Panc1 (cell line): Measurements from ENCODE around the gene ATP2B2. TPM values are rescaled to one million over a fixed set of nuclear protein-coding genes. Genes with fewer than 3 reads are reported as not detected.

Source experiments
- ATAC-seq: fragments of 200-7000 bp; cut with Tn5 transposase; 2 replicates; pipeline ENCODE4 v1.9.1; 2020; ENCODE audit warnings: mild to moderate bottlenecking, moderate library complexity
- BruUV-seq: library from RNA; stranded (reverse); fragments of 400-500 nt; replicated peaks from 2 replicates; lab custom pipeline; 2021; lab: Mats Ljungman, UMichigan
- CTCF ChIA-PET: fragments of 300-600 bp; sonication (Branson Sonifier 250); formaldehyde crosslinking; loops from one replicate; lab custom pipeline; 2022; ENCODE audit warnings: antibody characterized with exemption; lab: Charles Lee
- POLR2A ChIA-PET: fragments of 300-600 bp; sonication (Branson Sonifier 250); formaldehyde crosslinking; loops from one replicate; lab custom pipeline; 2022; ENCODE audit warnings: antibody characterized with exemption; lab: Charles Lee
- DNase-seq: peaks from one replicate; pipeline ENCODE4 v3.0.0-alpha.2; 2010; ENCODE audit warnings: low read depth, low spot score
- H3K27ac ChIP-seq: 2 replicates; pipeline ENCODE4 v1.5.1; 2011; ENCODE audit warnings: mild to moderate bottlenecking, low read length, inconsistent platforms
- H3K27me3 ChIP-seq: fragments of 200-500 bp; sonication (Bioruptor generic); 2 replicates; pipeline ENCODE4 v1.6.0; 2014; ENCODE audit warnings: low read length, inconsistent platforms; ENCODE audit not compliant: control insufficient read depth, insufficient read depth
- H3K36me3 ChIP-seq: fragments of 200-500 bp; sonication (Bioruptor generic); 2 replicates; pipeline ENCODE4 v1.5.1; 2014; ENCODE audit warnings: inconsistent platforms, mild to moderate bottlenecking, low read length, moderate library complexity; ENCODE audit not compliant: control insufficient read depth, insufficient read depth
- H3K4me1 ChIP-seq: 2 replicates; pipeline ENCODE4 v1.5.1; 2011; ENCODE audit warnings: inconsistent platforms, mild to moderate bottlenecking, low read length, moderate library complexity; ENCODE audit not compliant: control insufficient read depth, insufficient read depth
- H3K4me3 ChIP-seq, 2 experiments: 2 replicates each; pipeline ENCODE4 v1.5.1; 2011 to 2012; ENCODE audit warnings: low read depth in 2 of 2, low read length in 2 of 2, mild to moderate bottlenecking in 2 of 2, inconsistent platforms in 1 of 2, moderate library complexity in 1 of 2
- H3K9me3 ChIP-seq: fragments of 200-500 bp; sonication (Bioruptor generic); 2 replicates; pipeline ENCODE4 v1.5.1; 2014; ENCODE audit warnings: low read depth, mild to moderate bottlenecking, inconsistent platforms, low read length, moderate library complexity; ENCODE audit not compliant: control insufficient read depth, insufficient read depth
- CTCF ChIP-seq: fragments of 450-650 bp; IDR thresholded peaks from 2 replicates; pipeline ENCODE4 v1.5.1; 2017; ENCODE audit warnings: mild to moderate bottlenecking
- POLR2AphosphoS5 ChIP-seq: IDR thresholded peaks from 2 replicates; pipeline ENCODE4 v1.6.1; 2012; ENCODE audit warnings: mild to moderate bottlenecking, low read depth, low read length, moderate library complexity
- REST ChIP-seq, 2 experiments: IDR thresholded peaks; 2 replicates each; pipeline ENCODE4 v1.6.1; 2011 to 2012; ENCODE audit warnings: low read depth in 2 of 2, control low read depth in 1 of 2, low read length in 1 of 2, mild to moderate bottlenecking in 1 of 2, moderate library complexity in 1 of 2; ENCODE audit not compliant: insufficient read depth in 1 of 2
- SIN3A ChIP-seq: IDR thresholded peaks from 2 replicates; pipeline ENCODE4 v1.6.1; 2012; ENCODE audit warnings: low read depth, mild to moderate bottlenecking, low read length, moderate library complexity, borderline replicate concordance; ENCODE audit not compliant: insufficient read depth
- TCF7L2 ChIP-seq: IDR thresholded peaks from 2 replicates; pipeline ENCODE4 v1.6.1; 2011; ENCODE audit warnings: mild to moderate bottlenecking, low read depth, low read length, inconsistent platforms
- in situ Hi-C: cut with HindIII; loops from 2 replicates; pipeline ENCODE4 v1.10.0; 2016; ENCODE audit warnings: low sequenced_read_pairs, low pct_unique_long_range_greater_than_20kb
- intact Hi-C: fragments of 100-400 bp; cut with micrococcal nuclease; formaldehyde crosslinking; loops from one replicate; pipeline ENCODE4 v1.10.0; 2022; ENCODE audit not compliant: unreplicated experiment
- total RNA-seq: library from RNA; stranded (reverse); gene quantifications from one replicate; pipeline ENCODE4 v1.2.1, GENCODE V29; 2021; ENCODE audit not compliant: unreplicated experiment

ATP2B2 gene
- total RNA-seq, 1 experiment from 2014 or later: not detected

- Histone ChIP-seq H3K4me3 (no peak overlapping the region), H3K27ac (no peak overlapping the region), H3K4me1 (no peaks in the 10 kb centered on the region), H3K36me3 (no peaks in the 10 kb centered on the region), H3K9me3 (no peaks in the 10 kb centered on the region), H3K27me3 (no peaks in the 10 kb centered on the region; the same call in 1 of the 2 replicates)
- intact Hi-C loops (no loop called here), in situ Hi-C loops (no loop called here)
- TF ChIP-seq REST (IDR thresholded peaks at IDR 0.05; ENCODE audit: insufficient read depth in 1 of 2, low read depth in 2 of 2, low read length in 1 of 2) (no peak), SIN3A (no peak), TCF7L2 (no peak), POLR2AphosphoS5 (no peak), CTCF (no peak)
- ATAC-seq (no peak), DNase-seq (no peak)
- ChIA-PET CTCF (interaction anchor here (1.0 kb wide), 1 partner anchor 15 kb away, joined by 3 read pairs; no protein-coding TSS in a partner anchor), POLR2A (no interaction called here)
- BruUV-seq: no TSS peak
Measured at GRCh38 chr3:10432931-10433330, 72.5 kb downstream of the ATP2B2 start.

DNA sequence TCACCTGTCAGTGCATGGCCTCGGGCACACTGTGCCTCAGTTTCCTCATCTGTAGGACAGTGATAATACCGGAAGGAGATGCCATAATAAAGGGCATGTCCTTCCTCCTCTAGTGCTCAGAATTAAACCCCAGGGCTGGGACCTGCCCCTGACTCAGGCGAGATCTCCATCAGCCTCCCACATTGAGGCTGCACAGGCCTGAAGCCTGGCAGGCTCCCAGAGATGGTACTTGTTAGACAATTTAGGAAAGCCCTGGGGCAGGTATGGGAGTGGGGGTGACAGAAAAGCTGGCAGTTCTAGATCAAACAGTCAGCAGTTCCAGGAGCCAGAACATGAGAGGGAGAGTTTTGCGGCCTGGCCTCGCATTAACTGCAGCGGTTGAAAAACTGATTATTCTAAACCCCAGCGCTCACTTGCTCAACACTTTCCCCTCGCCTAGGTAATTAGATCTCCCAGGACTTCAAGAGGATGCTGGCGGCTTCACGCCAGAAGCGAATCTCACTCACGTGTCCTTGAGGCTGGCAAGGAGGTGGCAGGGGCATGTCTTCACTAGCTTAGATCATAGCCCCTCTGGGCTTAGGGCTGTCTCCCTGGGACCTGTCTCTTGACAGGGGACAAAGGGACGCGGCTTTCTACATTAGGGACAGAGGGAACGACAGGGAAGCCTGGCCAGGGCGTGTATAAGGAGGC is 73.1 kb downstream of the ATP2B2 start:
- ChIA-PET CTCF (interaction anchor here (1.0 kb wide), 1 partner anchor 14 kb away, joined by 3 read pairs; no protein-coding TSS in a partner anchor), POLR2A (interaction anchor here (0.7 kb wide), 1 partner anchor 431 kb away, joined by 4 read pairs; no protein-coding TSS in a partner anchor)
- H3K9me3 ChIP-seq: no peaks in the 10 kb centered on the region
- no peaks in the 10 kb centered on the region; the same call in 1 of the 2 replicates for H3K27me3 ChIP-seq
- in situ Hi-C loops (no loop called here), intact Hi-C loops (no loop called here)
- H3K4me1 ChIP-seq: no peaks in the 10 kb centered on the region
- TF ChIP-seq POLR2AphosphoS5 (no peak), TCF7L2 (no peak), REST (IDR thresholded peaks at IDR 0.05; ENCODE audit: insufficient read depth in 1 of 2, low read depth in 2 of 2, low read length in 1 of 2) (no peak), SIN3A (no peak), CTCF (no peak)
- H3K36me3 ChIP-seq: no peaks in the 10 kb centered on the region
- DNase-seq (no peak), ATAC-seq (no peak)
- BruUV-seq: no TSS peak
- no peak overlapping the region for H3K4me3 ChIP-seq
- no peak overlapping the region for H3K27ac ChIP-seq
